Thoracic aorta (tissue), 2 donors: Measurements from ENCODE around the gene UNC119. TPM values are rescaled to one million over a fixed set of nuclear protein-coding genes. Genes with fewer than 3 reads are reported as not detected.

ENCODE experiments used
- ATAC-seq: fragments of 150-250 bp; one replicate; pipeline ENCODE4 v1.8.0; 2017; ENCODE audit warnings: low read depth; ENCODE audit not compliant: insufficient number of reproducible peaks, low FRiP score
- DNase-seq: peaks from one replicate; pipeline ENCODE4 v3.0.0-alpha.2; 2020; ENCODE audit warnings: low spot score
- H3K27ac ChIP-seq, 2 donors: fragments of 200-600 bp; sonication (generic); 1 replicate in 1 of 2; 2 replicates in 1 of 2; pipeline ENCODE4 v1.5.1; 2016; ENCODE audit warnings: mild to moderate bottlenecking in 2 of 2, moderate library complexity in 2 of 2
- H3K27me3 ChIP-seq: fragments of 200-600 bp; sonication (generic); replicated peaks from 2 replicates; pipeline ENCODE4 v1.6.0; 2016; ENCODE audit warnings: mild to moderate bottlenecking; ENCODE audit not compliant: insufficient read depth
- H3K36me3 ChIP-seq: fragments of 200-600 bp; sonication (generic); one replicate; pipeline ENCODE4 v1.5.1; 2016
- H3K4me1 ChIP-seq, 2 donors: fragments of 200-600 bp; sonication (generic); 1 replicate in 1 of 2; 2 replicates in 1 of 2; pipeline versions ENCODE4 v1.5.1 to v1.6.0; 2016; ENCODE audit warnings: low read depth in 2 of 2, mild to moderate bottlenecking in 1 of 2; ENCODE audit not compliant: control insufficient read depth in 1 of 2
- H3K4me3 ChIP-seq: fragments of 200-600 bp; sonication (generic); 2 replicates; pipeline ENCODE4 v1.5.1; 2016; ENCODE audit warnings: mild to moderate bottlenecking
- H3K9me3 ChIP-seq: fragments of 200-600 bp; sonication (generic); 2 replicates; pipeline ENCODE4 v1.5.1; 2016
- total RNA-seq, 2 donors: library from RNA; depleted of rRNA; stranded (reverse); fragments of >200 nt; gene quantifications; one replicate each; pipeline versions ENCODE4 v1.1.0 to v1.2.3, GENCODE V29; 2016
- TF ChIP-seq, protein P1 (sequence below): fragments of 200-600 bp; sonication (generic); IDR thresholded peaks from one replicate; pipeline ENCODE4 v1.5.1; 2019; ENCODE audit warnings: antibody characterized with exemption

Gene UNC119
- total RNA-seq, 2 donors from 2014 or later: 27.8 to 34.9 TPM

DNA sequence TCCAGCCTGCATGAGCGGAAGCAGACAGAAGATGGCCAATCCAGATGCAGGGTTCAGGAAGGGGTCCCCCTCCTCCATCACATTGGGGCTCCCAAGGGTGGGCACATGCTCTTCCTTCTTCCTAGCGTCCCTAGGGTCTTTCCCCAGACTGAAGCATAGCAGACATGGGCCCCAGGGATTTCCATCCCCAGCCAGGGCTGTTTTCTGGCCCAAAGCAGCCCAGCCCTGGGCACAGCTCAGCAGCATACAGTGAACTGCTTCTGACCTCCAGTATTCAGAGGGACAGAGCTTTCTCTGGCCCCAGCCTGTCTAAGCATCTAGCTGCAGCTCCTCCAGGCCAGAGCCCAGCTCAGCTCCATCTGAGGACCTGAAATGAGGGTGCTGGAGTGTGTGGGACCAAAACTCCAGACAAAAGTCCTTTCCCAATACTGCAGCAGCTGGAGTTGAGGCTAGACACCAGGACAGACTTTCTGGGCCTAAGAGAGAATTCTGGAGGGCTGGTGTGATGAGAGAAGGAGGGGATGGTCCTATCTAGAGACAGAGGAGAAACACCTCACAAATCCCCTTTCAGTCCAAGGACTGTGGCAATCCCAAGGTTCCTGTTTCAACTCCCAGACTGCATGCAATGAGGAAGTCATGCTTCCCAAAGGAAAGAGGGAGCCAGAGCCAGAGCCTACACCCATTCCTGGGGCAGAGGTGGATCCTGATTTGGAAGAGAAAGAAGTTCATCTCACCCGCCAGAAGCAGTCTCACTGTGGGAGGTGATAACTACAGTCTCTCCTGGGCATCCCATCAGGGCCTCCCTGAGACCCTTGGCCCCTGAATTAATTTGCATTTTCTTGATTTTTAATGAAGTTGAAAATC is 50.8 kb downstream of the UNC119 start:
- H3K27ac ChIP-seq: no peak overlapping the region
- no peak for ATAC-seq
- TF ChIP-seq, protein P1, sequence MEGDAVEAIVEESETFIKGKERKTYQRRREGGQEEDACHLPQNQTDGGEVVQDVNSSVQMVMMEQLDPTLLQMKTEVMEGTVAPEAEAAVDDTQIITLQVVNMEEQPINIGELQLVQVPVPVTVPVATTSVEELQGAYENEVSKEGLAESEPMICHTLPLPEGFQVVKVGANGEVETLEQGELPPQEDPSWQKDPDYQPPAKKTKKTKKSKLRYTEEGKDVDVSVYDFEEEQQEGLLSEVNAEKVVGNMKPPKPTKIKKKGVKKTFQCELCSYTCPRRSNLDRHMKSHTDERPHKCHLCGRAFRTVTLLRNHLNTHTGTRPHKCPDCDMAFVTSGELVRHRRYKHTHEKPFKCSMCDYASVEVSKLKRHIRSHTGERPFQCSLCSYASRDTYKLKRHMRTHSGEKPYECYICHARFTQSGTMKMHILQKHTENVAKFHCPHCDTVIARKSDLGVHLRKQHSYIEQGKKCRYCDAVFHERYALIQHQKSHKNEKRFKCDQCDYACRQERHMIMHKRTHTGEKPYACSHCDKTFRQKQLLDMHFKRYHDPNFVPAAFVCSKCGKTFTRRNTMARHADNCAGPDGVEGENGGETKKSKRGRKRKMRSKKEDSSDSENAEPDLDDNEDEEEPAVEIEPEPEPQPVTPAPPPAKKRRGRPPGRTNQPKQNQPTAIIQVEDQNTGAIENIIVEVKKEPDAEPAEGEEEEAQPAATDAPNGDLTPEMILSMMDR: no peak

DNA sequence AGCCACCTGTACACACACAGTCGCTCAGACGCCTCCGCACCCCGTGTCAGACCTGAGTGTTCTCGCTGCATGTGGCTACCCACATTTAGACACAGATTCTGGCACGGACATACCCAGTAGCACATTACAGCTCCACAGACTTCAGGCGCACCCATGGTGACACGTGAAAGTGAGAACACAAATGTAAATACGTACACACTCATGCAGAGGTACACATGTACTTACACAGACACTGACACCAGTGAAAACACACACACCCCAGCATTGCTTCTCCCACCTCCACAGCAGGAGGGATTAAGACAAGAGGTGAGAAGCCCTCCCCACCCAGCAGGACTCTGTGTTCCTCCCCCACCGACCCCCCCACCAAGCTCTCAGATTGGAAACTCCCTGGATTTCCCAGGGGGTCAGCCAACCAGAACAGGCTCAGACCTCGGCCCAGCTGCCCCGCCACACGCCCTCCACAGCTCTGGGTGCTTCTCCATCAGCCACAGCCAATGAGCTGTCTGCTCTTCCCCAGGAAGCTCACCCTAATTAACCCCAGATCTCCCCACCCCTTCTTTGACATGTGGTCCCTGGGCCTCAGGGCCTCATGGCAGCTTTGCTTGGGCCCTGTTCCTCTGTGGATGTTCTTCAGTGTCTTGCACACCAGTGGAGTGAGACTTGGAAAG is 51.6 kb downstream of the UNC119 start:
- ATAC-seq (no peak), DNase-seq (no peak)
- TF ChIP-seq, protein P1: no peak
- no peaks in the 10 kb centered on the region for H3K27me3 ChIP-seq
- no peaks in the 10 kb centered on the region for H3K9me3 ChIP-seq
- no peak overlapping the region for H3K4me3 ChIP-seq
- no peak overlapping the region for H3K27ac ChIP-seq
- no peaks in the 10 kb centered on the region for H3K4me1 ChIP-seq
- no peaks in the 10 kb centered on the region for H3K36me3 ChIP-seq

More for the DNA sequence above, 50.8 kb downstream of the UNC119 start:
- H3K4me3 ChIP-seq: no peak overlapping the region
- H3K36me3 ChIP-seq: no peaks in the 10 kb centered on the region
- H3K9me3 ChIP-seq: no peaks in the 10 kb centered on the region
- DNase-seq: no peak
- H3K4me1 ChIP-seq: no peaks in the 10 kb centered on the region
- H3K27me3 ChIP-seq: no peaks in the 10 kb centered on the region

DNA sequence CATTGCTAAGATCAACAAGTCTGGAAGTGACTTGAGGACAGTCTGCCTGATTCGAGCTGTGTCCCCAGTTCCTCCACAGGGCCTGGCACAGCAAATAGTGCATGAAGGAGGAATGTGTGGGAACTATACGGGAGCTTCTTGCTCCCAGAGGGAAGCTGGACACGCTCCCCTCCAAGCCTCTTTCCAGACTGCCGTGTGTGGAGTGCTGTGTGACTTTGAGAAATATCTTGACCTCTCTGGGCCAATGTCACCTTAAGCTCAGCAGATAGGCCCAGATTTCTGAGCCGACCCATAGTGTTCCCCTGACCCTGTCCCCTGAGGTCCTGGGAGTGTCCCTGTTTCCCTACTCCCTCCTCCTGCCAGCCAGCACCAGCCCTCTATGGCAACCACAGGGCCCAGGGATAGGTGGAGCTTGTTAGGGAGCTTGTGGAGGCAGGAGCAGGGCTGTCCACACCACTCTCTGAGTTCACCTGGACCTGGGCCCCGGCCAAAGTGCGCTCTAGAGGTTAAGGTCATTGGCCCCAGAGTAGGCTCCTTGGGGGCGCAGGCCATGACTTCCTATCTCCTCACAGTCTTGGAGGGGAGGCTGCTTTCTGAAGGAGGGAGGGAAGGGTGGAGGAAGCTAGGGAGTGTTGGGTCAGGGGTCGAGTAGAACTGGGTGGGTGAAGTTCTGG is 52.6 kb downstream of the UNC119 start:
- Histone ChIP-seq H3K9me3 (no peaks in the 10 kb centered on the region), H3K4me1 (no peaks in the 10 kb centered on the region), H3K27me3 (peaks cover 3% of the 10 kb centered on the region), H3K27ac (no peak overlapping the region), H3K4me3 (no peak overlapping the region), H3K36me3 (no peaks in the 10 kb centered on the region)
- no peak for DNase-seq
- no peak for ATAC-seq
- TF ChIP-seq, protein P1: no peak

DNA sequence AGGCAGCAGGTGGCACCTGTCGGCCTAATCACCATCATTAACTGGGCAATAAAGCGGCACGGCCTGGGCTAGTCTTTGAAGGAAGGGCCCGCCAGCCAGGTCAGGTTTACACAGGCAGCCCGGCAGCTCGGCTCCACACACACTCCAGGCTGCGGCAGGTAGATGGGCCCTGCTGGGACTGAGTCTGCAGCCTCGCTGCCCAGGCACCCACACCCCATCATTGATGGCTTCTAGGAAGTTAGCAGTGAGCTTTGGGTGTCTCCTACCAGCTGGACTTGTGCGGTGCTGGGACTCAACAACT is 53.1 kb downstream of the UNC119 start:
- no peak overlapping the region for H3K27ac ChIP-seq
- H3K36me3 ChIP-seq: no peaks in the 10 kb centered on the region
- H3K4me1 ChIP-seq: no peaks in the 10 kb centered on the region
- DNase-seq: no peak
- H3K9me3 ChIP-seq: no peaks in the 10 kb centered on the region
- no peak overlapping the region for H3K4me3 ChIP-seq
- peaks cover 3% of the 10 kb centered on the region for H3K27me3 ChIP-seq
- no peak for ATAC-seq
- TF ChIP-seq, protein P1: no peak
